HG02571 (cell line): ENCODE results near the gene DNPH1.
A peak's percentile ranks its signal among the peaks of the same experiment; 100 is the strongest.

Source experiments
- ATAC-seq: cut with Tn5 transposase; IDR thresholded peaks from one replicate; pipeline ENCODE4 v1.9.1; 2021; ENCODE audit warnings: mild to moderate bottlenecking, moderate library complexity; ENCODE audit not compliant: unreplicated experiment

Gene DNPH1

GRCh38 chr6:43264599-43265145 is 35.4 kb upstream of the DNPH1 start:
- no peak for ATAC-seq

- peak; percentile 70 for ATAC-seq
These were observed 34.3 kb upstream of the DNPH1 start for GRCh38 chr6:43263314-43264178.

- ATAC-seq = no peak
These were observed 33.6 kb upstream of the DNPH1 start for GRCh38 chr6:43262780-43263313.

GRCh38 chr6:43262000-43262779 is 32.9 kb upstream of the DNPH1 start:
- no peak for ATAC-seq

- no peak for ATAC-seq
These were observed 31.9 kb upstream of the DNPH1 start for GRCh38 chr6:43261198-43261597.

GRCh38 chr6:43260791-43261190 is 31.5 kb upstream of the DNPH1 start:
- ATAC-seq = no peak

GRCh38 chr6:43258807-43259686 is 29.8 kb upstream of the DNPH1 start:
- ATAC-seq = no peak

GRCh38 chr6:43258180-43258579 is 28.9 kb upstream of the DNPH1 start:
- no peak for ATAC-seq

- ATAC-seq = no peak
These were observed 28.3 kb upstream of the DNPH1 start for GRCh38 chr6:43257367-43258145.

GRCh38 chr6:43256670-43257366 is 27.5 kb upstream of the DNPH1 start:
- ATAC-seq = no peak

- ATAC-seq = no peak
These were observed 26.2 kb upstream of the DNPH1 start for GRCh38 chr6:43255408-43256054.

GRCh38 chr6:43254846-43255245 is 25.6 kb upstream of the DNPH1 start:
- no peak for ATAC-seq

- no peak for ATAC-seq
These were observed 25.0 kb upstream of the DNPH1 start for GRCh38 chr6:43254138-43254817.

- ATAC-seq = no peak
These were observed 24.1 kb upstream of the DNPH1 start for GRCh38 chr6:43253401-43253800.

- no peak for ATAC-seq
These were observed 21.7 kb upstream of the DNPH1 start for GRCh38 chr6:43250992-43251373.

- ATAC-seq = no peak
These were observed 19.5 kb upstream of the DNPH1 start for GRCh38 chr6:43248791-43249190.

GRCh38 chr6:43248101-43248500 is 18.8 kb upstream of the DNPH1 start:
- ATAC-seq = no peak
